ENCODE data around the gene DISP2.

Gene DISP2

GRCh38 chr15:40381818-40382529 lies 24.0 kb downstream of the DISP2 start:
- peak overlapping the region; percentile 84 for H3K4me3 ChIP-seq
- TF ChIP-seq CTCF (IDR thresholded peaks at IDR 0.05) = no peak
- no peak for DNase-seq (ENCODE audit: low spot score)
- no peak overlapping the region for H3K27ac ChIP-seq

- Histone ChIP-seq H3K27ac (peak within 1 kb of the TSS in 1 of 2 donors; percentile 29), H3K4me3 (peak within 1 kb of the TSS; percentile 84)
- TF ChIP-seq CTCF (IDR thresholded peaks at IDR 0.05) = no peak
- peak; percentile 89 for DNase-seq (ENCODE audit: low spot score)
These were observed 24.8 kb downstream of the DISP2 start, which contains the start of gene KNSTRN for GRCh38 chr15:40382580-40383456. KNSTRN (plus strand) TSS chr15:40382721; CDS start chr15:40382836, 115 bp downstream.

- Histone ChIP-seq H3K4me3 (no peak overlapping the region), H3K27ac (no peak overlapping the region)
- TF ChIP-seq CTCF (IDR thresholded peaks at IDR 0.05) = no peak
- no peak for DNase-seq (ENCODE audit: low spot score)
These were observed 28.5 kb downstream of the DISP2 start for GRCh38 chr15:40386480-40386879.

GRCh38 chr15:40388941-40389823 lies 31.2 kb downstream of the DISP2 start:
- Histone ChIP-seq H3K4me3 (no peak overlapping the region), H3K27ac (peak overlapping the region in 1 of 2 donors; percentile 40)
- no peak for TF ChIP-seq CTCF (IDR thresholded peaks at IDR 0.05)
- DNase-seq (ENCODE audit: low spot score) = no peak

GRCh38 chr15:40389824-40390595 lies 32.0 kb downstream of the DISP2 start:
- no peak for TF ChIP-seq CTCF (IDR thresholded peaks at IDR 0.05)
- no peak overlapping the region for H3K4me3 ChIP-seq
- H3K27ac ChIP-seq = no peak overlapping the region
- no peak for DNase-seq (ENCODE audit: low spot score)

All from coronary artery (tissue), 2 donors.